Urinary bladder (tissue), 4 donors: ENCODE data around the gene ZNF488. TPM values are rescaled to one million over a fixed set of nuclear protein-coding genes. Genes with fewer than 3 reads are reported as not detected.

ENCODE experiments used
- DNase-seq: peaks from one replicate; pipeline ENCODE4 v3.0.0-alpha.2; 2015; ENCODE audit errors: extremely low spot score
- H3K27ac ChIP-seq: one replicate; pipeline ENCODE4 v1.5.1; 2013; ENCODE audit warnings: low read depth, mild to moderate bottlenecking, moderate library complexity
- H3K36me3 ChIP-seq: one replicate; pipeline ENCODE4 v1.6.1; 2013; ENCODE audit warnings: mild to moderate bottlenecking, moderate library complexity; ENCODE audit not compliant: insufficient read depth
- H3K4me1 ChIP-seq: one replicate; pipeline ENCODE4 v1.6.1; 2013; ENCODE audit warnings: mild to moderate bottlenecking, moderate library complexity; ENCODE audit not compliant: insufficient read depth
- H3K4me3 ChIP-seq: one replicate; pipeline ENCODE4 v1.5.1; 2013; ENCODE audit warnings: low read depth, low read length
- WGBS: extraction: QIAGEN DNeasy Blood & Tissue Kit; methylation state at CpG from one replicate; pipeline ENCODE4 v1.1.7; 2013; 5-methylcytosine and 5-hydroxymethylcytosine counted together
- polyA plus RNA-seq: library from polyadenylated mRNA; stranded (reverse); fragments of 200-250 nt; gene quantifications from one replicate; pipeline ENCODE4 v1.2.3, GENCODE V29; 2013
- total RNA-seq: library from RNA; depleted of rRNA; stranded (reverse); fragments of >200 nt; gene quantifications from one replicate; pipeline ENCODE4 v1.2.3, GENCODE V29; 2014
- donor health status: healthy with polysubstance abuse.
- donor health status: healthy.

The ZNF488 gene
- total and polyA plus RNA-seq, 2 donors, result 0.41 to 0.63 TPM

- Histone ChIP-seq H3K4me3 (no peak overlapping the region), H3K27ac (no peak overlapping the region), H3K36me3 (no peaks in the 10 kb centered on the region), H3K4me1 (no peaks in the 10 kb centered on the region)
- DNase-seq, result no peak
- 95% methylated on average over 30 of the region's 30 CpGs for WGBS
Observed at GRCh38 chr10:47325303-47326291, 58.5 kb downstream of the ZNF488 start.

- Histone ChIP-seq H3K4me3 (no peak overlapping the region), H3K4me1 (no peaks in the 10 kb centered on the region), H3K27ac (no peak overlapping the region), H3K36me3 (no peaks in the 10 kb centered on the region)
- WGBS, result 64% methylated on average over 5 of the region's 5 CpGs
- no peak for DNase-seq
Observed at GRCh38 chr10:47323636-47324296, 60.3 kb downstream of the ZNF488 start.

- no peak for DNase-seq
- Histone ChIP-seq H3K36me3 (no peaks in the 10 kb centered on the region), H3K4me1 (no peaks in the 10 kb centered on the region), H3K27ac (no peak overlapping the region), H3K4me3 (no peak overlapping the region)
- 70% methylated on average over 1 of the region's 1 CpG for WGBS
Observed at GRCh38 chr10:47323087-47323486, 61.0 kb downstream of the ZNF488 start.

- Histone ChIP-seq H3K4me3 (no peak within 1 kb of the TSS), H3K4me1 (no peaks in the 10 kb centered on the region), H3K36me3 (no peaks in the 10 kb centered on the region), H3K27ac (no peak within 1 kb of the TSS)
- 68% methylated on average over 35 of the region's 35 CpGs for WGBS
- DNase-seq, result no peak
Observed at GRCh38 chr10:47322300-47323061, 61.6 kb downstream of the ZNF488 start, which contains the start of gene GDF2. Gene GDF2 (plus strand): TSS chr10:47322454. CDS start chr10:47322669, 215 bp downstream.

- DNase-seq, result no peak
- no peak overlapping the region for H3K4me3 ChIP-seq
- 82% methylated on average over 8 of the region's 8 CpGs for WGBS
- H3K27ac ChIP-seq, result no peak overlapping the region
- H3K36me3 ChIP-seq, result no peaks in the 10 kb centered on the region
- no peaks in the 10 kb centered on the region for H3K4me1 ChIP-seq
Observed at GRCh38 chr10:47321521-47322195, 62.4 kb downstream of the ZNF488 start.

GRCh38 chr10:47320812-47321211 lies 63.3 kb downstream of the ZNF488 start:
- no peaks in the 10 kb centered on the region for H3K36me3 ChIP-seq
- no peak overlapping the region for H3K4me3 ChIP-seq
- no peak overlapping the region for H3K27ac ChIP-seq
- no peaks in the 10 kb centered on the region for H3K4me1 ChIP-seq
- WGBS, result 73% methylated on average over 6 of the region's 6 CpGs
- no peak for DNase-seq

- WGBS, result 89% methylated on average over 8 of the region's 8 CpGs
- Histone ChIP-seq H3K36me3 (no peaks in the 10 kb centered on the region), H3K27ac (no peak overlapping the region), H3K4me1 (no peaks in the 10 kb centered on the region), H3K4me3 (no peak overlapping the region)
- DNase-seq, result no peak
Observed at GRCh38 chr10:47319784-47320183, 64.3 kb downstream of the ZNF488 start.

DNA sequence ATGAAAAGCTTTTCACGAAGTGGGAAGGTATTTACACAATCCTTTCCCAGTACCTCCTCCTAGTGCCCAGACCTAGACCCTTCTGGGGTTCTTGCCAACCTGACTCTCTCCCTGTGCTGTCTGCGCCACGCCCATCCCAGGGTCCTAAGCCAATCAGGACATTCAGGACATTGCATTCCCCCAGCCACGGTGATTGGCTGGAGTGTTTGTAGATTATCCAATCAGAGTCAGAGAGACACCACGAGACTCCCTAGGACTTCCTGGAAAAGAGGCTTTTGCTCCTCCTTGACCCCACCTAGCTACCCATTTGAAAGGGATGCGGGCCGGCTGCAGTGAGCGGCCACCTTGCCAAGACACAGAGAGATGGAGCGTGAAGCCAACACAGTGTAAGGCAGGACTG lies 65.4 kb downstream of the ZNF488 start:
- Histone ChIP-seq H3K4me3 (no peak overlapping the region), H3K4me1 (no peaks in the 10 kb centered on the region), H3K36me3 (no peaks in the 10 kb centered on the region), H3K27ac (no peak overlapping the region)
- 86% methylated on average over 9 of the region's 9 CpGs for WGBS
- no peak for DNase-seq

DNA sequence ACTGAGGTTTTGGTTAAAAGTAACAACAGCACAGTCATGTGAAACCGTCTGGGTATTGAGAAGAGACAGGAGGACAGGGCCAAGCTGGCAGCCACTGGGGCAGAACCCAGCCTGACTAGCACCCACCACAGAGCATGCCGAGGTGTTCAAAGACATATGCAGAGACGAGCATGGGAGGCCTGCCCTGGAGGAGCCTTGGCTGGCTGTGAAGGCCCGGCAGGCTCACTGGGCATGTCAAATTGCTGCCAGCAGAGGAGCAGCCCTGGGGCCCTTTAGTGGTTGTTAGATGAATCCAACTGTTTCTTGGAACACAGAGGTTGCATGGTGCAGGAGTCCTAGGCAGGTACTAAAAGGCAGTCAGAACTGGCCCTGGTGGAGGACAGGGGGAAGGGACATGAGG lies 66.8 kb downstream of the ZNF488 start:
- H3K4me3 ChIP-seq, result no peak overlapping the region
- no peak for DNase-seq
- no peaks in the 10 kb centered on the region for H3K36me3 ChIP-seq
- no peak overlapping the region for H3K27ac ChIP-seq
- H3K4me1 ChIP-seq, result no peaks in the 10 kb centered on the region
- WGBS, result 83% methylated on average over 4 of the region's 4 CpGs

DNA sequence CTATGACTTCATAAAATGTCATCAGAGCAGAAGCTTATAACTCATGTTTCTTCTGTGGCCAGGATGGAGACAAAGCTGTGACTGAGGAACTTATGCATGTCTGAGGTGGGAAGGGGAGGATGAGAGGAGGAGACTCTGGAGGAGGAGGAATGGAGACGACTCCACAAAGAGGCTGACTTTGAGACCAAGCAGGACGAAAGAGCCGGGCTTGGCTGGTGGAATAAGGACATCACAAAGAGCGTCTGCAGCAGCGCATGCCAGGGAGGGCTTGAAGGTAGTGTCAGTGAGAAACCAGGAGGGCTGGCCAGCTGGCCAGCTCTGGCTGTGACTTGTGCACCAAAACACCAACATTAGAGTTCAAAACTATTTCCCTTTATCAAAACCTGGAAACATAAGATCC lies 68.0 kb downstream of the ZNF488 start:
- 88% methylated on average over 5 of the region's 5 CpGs for WGBS

More for the DNA sequence above, 68.0 kb downstream of the ZNF488 start:
- Histone ChIP-seq H3K36me3 (no peaks in the 10 kb centered on the region), H3K27ac (no peak overlapping the region), H3K4me1 (no peaks in the 10 kb centered on the region), H3K4me3 (no peak overlapping the region)
- DNase-seq, result no peak
